Astrocyte of the cerebellum (primary cell): ENCODE results near the gene SCN1B.
"Not testable (repeated sequence)": the region's sequence is repeated elsewhere in the genome, so short reads cannot be mapped to it uniquely, and the experiment has no call there.

Experiments
- DNase-seq: peaks from one replicate; pipeline ENCODE4 v3.0.0-alpha.2; 2011; ENCODE audit warnings: low read depth
- H3K4me3 ChIP-seq: 2 replicates; pipeline ENCODE4 v1.5.1; 2011; ENCODE audit warnings: mild to moderate bottlenecking, low read depth, low read length, moderate library complexity
- CTCF ChIP-seq: IDR thresholded peaks from 2 replicates; pipeline ENCODE4 v1.5.1; 2012; ENCODE audit warnings: low read length, low read depth, moderate library complexity, mild to moderate bottlenecking; ENCODE audit errors: missing control alignments
- in situ Hi-C: cut with HindIII; loops from 2 replicates; pipeline ENCODE4 v1.10.0; 2017; ENCODE audit warnings: low sequenced_read_pairs

The SCN1B gene

GRCh38 chr19:35000647-35001501, 29.4 kb upstream of the SCN1B start:
- H3K4me3 ChIP-seq = peak overlapping the region; percentile 77
- no peak for TF ChIP-seq CTCF
- DNase-seq = no peak
- in situ Hi-C loops = no loop called here

- no peak overlapping the region for H3K4me3 ChIP-seq
- TF ChIP-seq CTCF = no peak
- DNase-seq = no peak
- in situ Hi-C loops = no loop called here
Measured at GRCh38 chr19:35002037-35002535, 28.2 kb upstream of the SCN1B start.

GRCh38 chr19:35004517-35005255, 25.6 kb upstream of the SCN1B start:
- TF ChIP-seq CTCF = no peak
- in situ Hi-C loops = no loop called here
- H3K4me3 ChIP-seq = no peak overlapping the region
- DNase-seq = no peak

DNA sequence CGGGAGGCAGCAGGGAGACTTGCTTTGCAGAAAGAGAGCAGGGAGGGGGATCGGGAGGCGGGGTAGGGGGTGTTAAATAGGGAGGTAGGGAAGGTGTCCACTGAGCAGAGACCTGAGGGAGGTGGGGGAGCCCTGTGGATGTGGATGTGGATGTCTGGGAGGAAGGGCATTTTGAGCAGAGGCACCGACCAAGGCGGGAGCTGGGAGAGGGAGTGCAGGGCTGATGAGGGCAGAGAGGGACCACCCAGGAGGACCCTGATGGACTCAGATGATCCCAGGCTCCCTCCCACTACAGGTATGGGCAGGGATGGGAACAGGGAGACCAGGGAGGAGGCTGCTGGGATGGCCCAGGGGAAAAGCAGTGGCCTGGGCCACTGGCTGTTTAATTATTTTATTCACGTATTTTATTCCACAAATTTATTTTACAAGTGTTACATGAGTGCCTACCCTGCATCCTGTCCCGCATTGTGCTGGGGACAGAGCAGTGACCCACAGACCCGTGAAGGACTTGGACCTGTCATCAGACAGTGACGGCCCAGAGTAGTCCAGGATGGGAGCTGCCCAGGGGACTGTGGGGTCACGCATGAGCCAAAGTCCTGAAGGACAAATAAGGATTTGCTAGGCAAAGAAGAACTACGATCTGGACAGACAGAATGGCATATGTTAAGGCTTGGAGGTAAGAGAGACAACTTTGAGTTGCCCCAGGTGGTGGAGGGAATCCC, 24.9 kb upstream of the SCN1B start:
- TF ChIP-seq CTCF = no peak
- in situ Hi-C loops = no loop called here
- DNase-seq = no peak
- H3K4me3 ChIP-seq = no peak overlapping the region

GRCh38 chr19:35006007-35006341, 24.3 kb upstream of the SCN1B start:
- DNase-seq, in situ Hi-C loops, H3K4me3 ChIP-seq: not testable (repeated sequence)

DNA sequence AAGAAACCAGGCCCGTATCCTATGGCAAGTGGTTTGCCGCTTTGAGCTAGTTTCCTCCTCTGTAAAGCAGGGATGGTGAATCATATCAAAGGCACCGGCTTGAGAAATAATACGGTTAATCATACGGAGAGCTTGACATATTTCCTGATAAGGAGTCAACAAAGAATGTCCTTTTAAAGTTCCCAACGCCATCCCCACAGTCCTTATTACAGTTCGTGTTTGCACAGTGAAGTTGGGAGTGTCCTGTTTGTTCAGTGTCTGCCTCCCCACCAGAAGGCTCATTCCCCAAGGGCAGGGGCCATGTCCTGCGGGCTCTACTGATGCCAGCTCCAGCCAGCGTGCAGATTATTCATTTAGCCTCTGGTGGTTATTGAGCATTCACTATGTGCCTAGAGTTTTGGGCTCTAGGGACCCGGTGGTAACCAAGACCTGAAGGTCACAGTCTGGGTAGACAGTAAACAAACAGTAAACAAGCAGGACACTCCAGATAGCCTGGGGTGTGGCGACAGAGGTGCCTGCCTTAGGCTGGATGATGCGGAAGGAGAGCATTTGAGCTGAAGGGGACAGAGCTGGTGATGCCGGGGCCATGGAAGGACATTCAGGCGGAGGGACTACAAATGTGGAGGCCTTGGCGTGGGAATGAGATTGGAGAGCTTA, 23.8 kb upstream of the SCN1B start:
- in situ Hi-C loops = no loop called here
- TF ChIP-seq CTCF = no peak
- H3K4me3 ChIP-seq = no peak overlapping the region
- DNase-seq = no peak
